Neural progenitor cell (in vitro differentiated cells): Measurements from ENCODE around the gene LTF. TPM values are rescaled to one million over a fixed set of nuclear protein-coding genes. Genes with fewer than 3 reads are reported as not detected.
"Not testable (repeated sequence)": the region's sequence is repeated elsewhere in the genome, so short reads cannot be mapped to it uniquely, and the experiment has no call there.

Source experiments
- DNase-seq: peaks from one replicate; pipeline ENCODE4 v3.0.0-alpha.2; 2016; ENCODE audit warnings: low spot score
- H2AFZ ChIP-seq: fragments of 200-600 bp; sonication (generic); replicated peaks from 2 replicates; pipeline ENCODE4 v1.6.1; 2016; ENCODE audit warnings: antibody characterized with exemption
- H3F3A ChIP-seq: fragments of 200-600 bp; sonication (generic); 2 replicates; pipeline ENCODE4 v1.6.1; 2016; ENCODE audit warnings: antibody characterized with exemption, low read depth
- H3K27ac ChIP-seq: fragments of 200-600 bp; sonication (generic); 2 replicates; pipeline ENCODE4 v1.5.1; 2016; ENCODE audit warnings: mild to moderate bottlenecking
- H3K27me3 ChIP-seq: fragments of 200-600 bp; sonication (generic); 2 replicates; pipeline ENCODE4 v1.6.1; 2016; ENCODE audit warnings: mild to moderate bottlenecking, moderate library complexity
- H3K36me3 ChIP-seq: fragments of 200-600 bp; sonication (generic); 2 replicates; pipeline ENCODE4 v1.5.1; 2016
- H3K4me1 ChIP-seq: fragments of 200-600 bp; sonication (generic); 2 replicates; pipeline ENCODE4 v1.6.1; 2016; ENCODE audit warnings: mixed run types
- H3K4me2 ChIP-seq: fragments of 200-600 bp; sonication (generic); 2 replicates; pipeline ENCODE4 v1.6.1; 2016
- H3K4me3 ChIP-seq: fragments of 200-600 bp; sonication (generic); 2 replicates; pipeline ENCODE4 v1.5.1; 2016
- H3K79me2 ChIP-seq: fragments of 200-600 bp; sonication (generic); 2 replicates; pipeline ENCODE4 v1.6.1; 2016; ENCODE audit warnings: low read depth
- H3K9ac ChIP-seq: fragments of 200-600 bp; sonication (generic); 2 replicates; pipeline ENCODE4 v1.6.1; 2016
- H3K9me3 ChIP-seq: fragments of 200-600 bp; sonication (generic); 2 replicates; pipeline ENCODE4 v1.5.1; 2016; ENCODE audit warnings: low read depth
- H4K20me1 ChIP-seq: fragments of 200-600 bp; sonication (generic); 2 replicates; pipeline ENCODE4 v1.6.1; 2016; ENCODE audit warnings: low read depth
- H3K27ac Mint-ChIP-seq: 3 replicates; pipeline ENCODE4 v1.8.0; 2021; ENCODE audit warnings: mixed read lengths
- H3K27me3 Mint-ChIP-seq: 2 replicates; pipeline ENCODE4 v1.8.0; 2022; ENCODE audit warnings: low read depth, mild to moderate bottlenecking, inconsistent platforms, moderate library complexity, mixed read lengths; ENCODE audit not compliant: insufficient read depth
- H3K36me3 Mint-ChIP-seq: 3 replicates; pipeline ENCODE4 v1.8.0; 2021; ENCODE audit warnings: mixed read lengths
- H3K4me1 Mint-ChIP-seq: 3 replicates; pipeline ENCODE4 v1.8.0; 2021; ENCODE audit warnings: mixed read lengths
- H3K4me3 Mint-ChIP-seq: 3 replicates; pipeline ENCODE4 v1.8.0; 2021; ENCODE audit warnings: mild to moderate bottlenecking, moderate library complexity, mixed read lengths
- H3K9me3 Mint-ChIP-seq: 3 replicates; pipeline ENCODE4 v1.8.0; 2020; ENCODE audit warnings: mixed read lengths
- EZH2 ChIP-seq: fragments of 200-600 bp; sonication (generic); IDR thresholded peaks from 2 replicates; pipeline ENCODE4 v1.6.1; 2017; ENCODE audit warnings: antibody characterized with exemption, mild to moderate bottlenecking, moderate library complexity
- EZH2phosphoT487 ChIP-seq: fragments of 200-600 bp; sonication (generic); IDR thresholded peaks from 2 replicates; pipeline ENCODE4 v1.6.1; 2017; ENCODE audit warnings: antibody characterized with exemption
- total RNA-seq: library from RNA; depleted of rRNA; stranded (reverse); fragments of >200 nt; gene quantifications from 2 replicates; pipeline ENCODE4 v1.2.3, GENCODE V29; 2015; ENCODE audit warnings: low replicate concordance
- TF ChIP-seq, protein P1 (sequence below): fragments of 200-600 bp; sonication (generic); IDR thresholded peaks from 2 replicates; pipeline ENCODE4 v1.5.1; 2017; ENCODE audit warnings: antibody characterized with exemption, mild to moderate bottlenecking

Gene LTF
- total RNA-seq, 1 donor from 2014 or later, result not detected

DNA sequence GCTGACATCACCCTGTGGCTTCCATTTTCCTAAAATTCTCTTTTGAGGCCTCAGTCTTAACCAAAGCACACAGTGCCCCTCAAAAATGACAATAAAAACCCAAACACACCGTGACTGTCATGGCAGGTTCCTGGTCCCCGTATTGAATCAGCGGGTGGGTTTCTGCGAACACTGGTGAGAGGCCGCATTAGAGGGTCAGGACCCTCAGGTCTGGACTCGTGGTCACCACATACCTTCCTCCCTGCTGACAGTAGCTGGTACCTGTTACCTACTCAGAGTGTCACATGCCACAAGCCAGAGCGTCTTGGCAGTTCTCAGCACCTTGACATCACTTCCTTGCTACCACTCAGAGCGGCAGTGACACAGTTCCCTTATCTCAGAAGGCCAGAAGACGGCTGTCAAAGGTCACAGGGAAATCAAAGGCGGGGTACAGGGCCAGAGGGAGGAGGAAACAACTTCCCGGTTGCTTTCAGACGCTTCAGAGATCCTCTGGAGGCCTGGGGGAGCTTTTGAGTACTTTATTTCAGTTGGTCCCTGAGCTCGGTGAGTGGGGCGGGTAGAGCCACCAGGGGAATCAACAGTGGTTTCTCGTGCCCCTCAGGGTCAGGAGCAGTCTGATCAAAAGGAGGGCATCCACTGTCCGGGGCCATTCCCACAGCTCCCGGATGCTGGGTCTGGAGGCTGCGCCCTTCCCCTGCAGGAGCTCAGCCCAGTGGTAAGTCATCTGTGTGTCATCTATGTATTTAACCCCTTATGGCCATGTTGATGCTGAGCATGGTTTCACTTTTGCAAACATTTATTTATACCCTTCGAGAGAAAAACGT, 57.7 kb downstream of the LTF start, which contains the start of the genes CCR5AS and CCRL2:
Gene CCR5AS, minus strand, starts transcription at position 279 of the 824 bp plus-strand sequence.
Gene CCRL2, plus strand, starts transcription at position 472 of the 824 bp plus-strand sequence. CDS start 821 bp downstream, outside the sequence.
- no peaks in the 10 kb centered on the region for H3K36me3 ChIP-seq
- Mint-ChIP-seq H3K36me3 (no peaks in the 10 kb centered on the region), H3K4me3 (peak within 1 kb of the TSS; percentile 2), H3K9me3 (no peaks in the 10 kb centered on the region), H3K4me1 (peaks cover 14% of the 10 kb centered on the region), H3K27me3 (no peaks in the 10 kb centered on the region), H3K27ac (no peak within 1 kb of the TSS)
- H3K27me3 ChIP-seq, result no peaks in the 10 kb centered on the region
- no peak for DNase-seq
- H3K9ac ChIP-seq, result no peak within 1 kb of the TSS
- H3K4me3 ChIP-seq, result no peak within 1 kb of the TSS
- H2AFZ ChIP-seq, result no peak within 1 kb of the TSS
- no peaks in the 10 kb centered on the region for H3K79me2 ChIP-seq
- no peaks in the 10 kb centered on the region for H3K9me3 ChIP-seq
- H3K4me2 ChIP-seq, result no peak within 1 kb of the TSS
- no peaks in the 10 kb centered on the region for H3F3A ChIP-seq
- TF ChIP-seq, protein P1, sequence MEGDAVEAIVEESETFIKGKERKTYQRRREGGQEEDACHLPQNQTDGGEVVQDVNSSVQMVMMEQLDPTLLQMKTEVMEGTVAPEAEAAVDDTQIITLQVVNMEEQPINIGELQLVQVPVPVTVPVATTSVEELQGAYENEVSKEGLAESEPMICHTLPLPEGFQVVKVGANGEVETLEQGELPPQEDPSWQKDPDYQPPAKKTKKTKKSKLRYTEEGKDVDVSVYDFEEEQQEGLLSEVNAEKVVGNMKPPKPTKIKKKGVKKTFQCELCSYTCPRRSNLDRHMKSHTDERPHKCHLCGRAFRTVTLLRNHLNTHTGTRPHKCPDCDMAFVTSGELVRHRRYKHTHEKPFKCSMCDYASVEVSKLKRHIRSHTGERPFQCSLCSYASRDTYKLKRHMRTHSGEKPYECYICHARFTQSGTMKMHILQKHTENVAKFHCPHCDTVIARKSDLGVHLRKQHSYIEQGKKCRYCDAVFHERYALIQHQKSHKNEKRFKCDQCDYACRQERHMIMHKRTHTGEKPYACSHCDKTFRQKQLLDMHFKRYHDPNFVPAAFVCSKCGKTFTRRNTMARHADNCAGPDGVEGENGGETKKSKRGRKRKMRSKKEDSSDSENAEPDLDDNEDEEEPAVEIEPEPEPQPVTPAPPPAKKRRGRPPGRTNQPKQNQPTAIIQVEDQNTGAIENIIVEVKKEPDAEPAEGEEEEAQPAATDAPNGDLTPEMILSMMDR, result no peak
- no peak for TF ChIP-seq EZH2phosphoT487
- no peak within 1 kb of the TSS for H3K27ac ChIP-seq
- H4K20me1 ChIP-seq, result no peaks in the 10 kb centered on the region
- H3K4me1 ChIP-seq, result no peaks in the 10 kb centered on the region

DNA sequence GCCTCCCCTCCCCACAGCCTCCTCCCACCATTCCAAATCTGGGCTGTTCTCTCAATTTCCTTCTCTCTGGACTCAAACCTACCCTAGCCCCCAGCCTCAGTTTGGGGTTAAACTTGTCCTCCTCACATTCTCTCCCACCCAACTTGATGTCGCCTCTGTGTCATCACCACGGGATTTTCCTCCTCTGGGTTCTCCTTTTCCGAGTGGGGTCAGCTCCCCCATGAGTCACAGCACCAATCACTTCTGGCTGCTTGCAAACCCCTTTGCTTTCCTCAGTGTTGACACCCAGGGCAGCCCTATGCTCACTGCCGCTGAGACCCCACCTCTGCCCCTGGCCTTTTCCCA, 58.3 kb downstream of the LTF start:
- no peak overlapping the region for H3K27ac ChIP-seq
- no peaks in the 10 kb centered on the region for H3K4me1 ChIP-seq
- Mint-ChIP-seq H3K27me3 (no peaks in the 10 kb centered on the region), H3K27ac (no peak overlapping the region), H3K36me3 (no peaks in the 10 kb centered on the region), H3K4me3 (peak overlapping the region; percentile 2), H3K4me1 (peaks cover 14% of the 10 kb centered on the region), H3K9me3 (no peaks in the 10 kb centered on the region)
- H3K4me3 ChIP-seq, result no peak overlapping the region
- no peak overlapping the region for H3K9ac ChIP-seq
- no peak overlapping the region for H3K4me2 ChIP-seq
- no peak for DNase-seq
- no peak overlapping the region for H2AFZ ChIP-seq
- H3K36me3 ChIP-seq, result no peaks in the 10 kb centered on the region
- no peaks in the 10 kb centered on the region for H3F3A ChIP-seq
- H3K9me3 ChIP-seq, result no peaks in the 10 kb centered on the region
- H3K27me3 ChIP-seq, result no peaks in the 10 kb centered on the region
- no peaks in the 10 kb centered on the region for H3K79me2 ChIP-seq
- TF ChIP-seq EZH2, result no peak
- TF ChIP-seq, protein P1, result no peak
- TF ChIP-seq EZH2phosphoT487, result no peak
- no peaks in the 10 kb centered on the region for H4K20me1 ChIP-seq

DNA sequence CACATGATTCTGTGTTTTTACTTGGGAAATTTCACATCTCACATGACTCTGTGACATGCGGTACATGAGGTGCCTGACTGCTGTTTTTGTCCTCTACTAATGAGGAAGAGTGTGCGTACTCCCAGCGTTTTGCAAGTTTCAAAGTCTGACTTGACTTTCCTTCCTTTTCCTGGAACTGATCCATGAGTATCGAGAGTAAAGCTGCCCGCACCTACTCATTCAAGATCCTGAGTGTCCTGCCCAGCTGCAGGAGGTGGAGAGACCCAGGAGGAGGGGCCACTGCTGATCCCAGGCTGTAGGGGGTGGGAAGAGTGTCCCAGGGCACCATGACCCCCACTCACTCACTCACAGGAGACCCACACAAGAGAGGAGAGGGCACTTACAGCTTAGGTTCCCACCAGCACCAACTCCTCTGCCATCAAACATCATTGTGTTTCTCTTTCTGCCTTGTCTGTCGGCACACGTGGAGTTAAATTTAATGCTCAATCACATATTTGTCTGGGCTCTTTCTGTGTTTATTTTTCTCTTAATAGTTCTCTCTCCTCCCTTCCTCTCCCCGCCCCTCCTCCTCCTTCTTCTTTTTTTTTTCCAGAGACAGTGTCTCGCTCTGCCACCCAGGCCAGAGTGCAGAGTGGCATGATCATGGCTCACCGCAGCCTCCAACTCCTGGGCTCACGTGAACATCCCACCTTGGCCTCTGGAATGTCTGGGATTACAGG, 59.2 kb downstream of the LTF start:
- H3K4me3 ChIP-seq, result no peak overlapping the region
- Mint-ChIP-seq H3K27ac (no peak overlapping the region), H3K27me3 (no peaks in the 10 kb centered on the region), H3K4me3 (no peak overlapping the region), H3K36me3 (no peaks in the 10 kb centered on the region), H3K9me3 (no peaks in the 10 kb centered on the region), H3K4me1 (peaks cover 14% of the 10 kb centered on the region)
- H3K9ac ChIP-seq, result no peak overlapping the region
- no peaks in the 10 kb centered on the region for H4K20me1 ChIP-seq
- no peaks in the 10 kb centered on the region for H3K27me3 ChIP-seq
- no peaks in the 10 kb centered on the region for H3K4me1 ChIP-seq
- H3K9me3 ChIP-seq, result no peaks in the 10 kb centered on the region
- H2AFZ ChIP-seq, result no peak overlapping the region
- H3K27ac ChIP-seq, result no peak overlapping the region
- no peak for DNase-seq
- TF ChIP-seq, protein P1, result no peak
- no peak for TF ChIP-seq EZH2phosphoT487
- no peak for TF ChIP-seq EZH2
- no peaks in the 10 kb centered on the region for H3K79me2 ChIP-seq
- H3K36me3 ChIP-seq, result no peaks in the 10 kb centered on the region
- no peaks in the 10 kb centered on the region for H3F3A ChIP-seq
- H3K4me2 ChIP-seq, result no peak overlapping the region

DNA sequence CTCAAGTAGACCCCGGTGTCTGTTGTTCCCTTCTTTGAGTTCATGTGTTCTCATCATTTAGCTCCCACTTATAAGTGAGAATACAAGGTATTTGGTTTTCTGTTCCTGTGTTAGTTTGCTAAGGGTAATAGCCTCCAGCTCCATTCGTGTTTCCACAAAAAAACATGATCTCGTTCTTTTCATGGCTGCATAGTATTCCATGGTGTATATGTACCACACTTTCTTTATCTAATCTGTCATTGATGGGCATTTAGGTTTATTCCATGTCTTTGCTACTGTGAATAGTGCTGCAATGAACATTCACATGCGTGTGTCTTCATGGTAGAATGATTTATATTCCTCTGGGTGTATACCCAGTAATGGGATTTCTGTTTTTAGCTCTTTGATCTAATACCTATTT, 61.8 kb downstream of the LTF start:
- H3K9ac ChIP-seq, H3K27me3 Mint-ChIP-seq, H3K4me1 ChIP-seq, H3K36me3 Mint-ChIP-seq, H4K20me1 ChIP-seq, H3K27me3 ChIP-seq, H3K27ac Mint-ChIP-seq, H3K9me3 Mint-ChIP-seq, H3K4me3 Mint-ChIP-seq, H3K9me3 ChIP-seq, H3F3A ChIP-seq, H2AFZ ChIP-seq, DNase-seq, H3K79me2 ChIP-seq, H3K4me2 ChIP-seq, H3K4me3 ChIP-seq, H3K36me3 ChIP-seq, H3K27ac ChIP-seq: not testable (repeated sequence)
- peaks cover 12% of the 10 kb centered on the region for H3K4me1 Mint-ChIP-seq
